HG03460 (cell line): ENCODE data around the gene MYO19.
A peak's percentile ranks its signal among the peaks of the same experiment; 100 is the strongest.
"Not testable (repeated sequence)": the region's sequence is repeated elsewhere in the genome, so short reads cannot be mapped to it uniquely, and the experiment has no call there.

Source experiments
- ATAC-seq: cut with Tn5 transposase; IDR thresholded peaks from one replicate; pipeline ENCODE4 v1.9.1; 2021; ENCODE audit not compliant: unreplicated experiment

Gene MYO19

GRCh38 chr17:36533935-36534839 is 481 bp downstream of the MYO19 start:
- peak; percentile 31 for ATAC-seq

DNA sequence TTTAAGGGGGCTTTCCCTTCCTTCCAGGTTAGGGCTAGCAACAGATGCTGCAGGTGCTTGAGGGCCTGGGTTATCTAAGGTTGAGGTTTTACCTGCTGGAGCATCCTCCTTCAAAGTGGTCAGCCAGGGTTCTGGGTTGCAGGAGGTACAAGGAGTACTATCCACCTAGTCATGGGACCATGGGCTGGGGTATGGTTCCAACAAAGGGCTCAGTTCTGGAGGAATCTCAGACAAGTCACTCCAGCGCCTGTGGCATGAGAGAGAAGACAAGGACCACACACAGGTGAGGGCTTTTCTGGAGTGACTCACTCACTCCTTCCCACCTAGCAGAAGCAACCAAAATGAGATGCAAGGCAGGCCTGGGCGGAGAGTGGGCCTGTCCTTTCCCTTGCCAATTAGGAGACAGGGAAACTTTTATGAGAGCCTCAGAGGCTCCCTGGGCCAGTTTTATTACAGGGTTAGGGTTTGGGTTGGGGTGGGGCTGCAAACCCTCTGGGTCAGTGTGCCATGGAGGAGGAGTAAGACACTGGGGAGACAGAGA is 2.2 kb downstream of the MYO19 start:
- ATAC-seq: no peak

- ATAC-seq: no peak
These were observed 5.5 kb downstream of the MYO19 start for GRCh38 chr17:36529121-36529520.

- ATAC-seq: no peak
These were observed 6.9 kb downstream of the MYO19 start for GRCh38 chr17:36527621-36528250.

- ATAC-seq: no peak
These were observed 8.8 kb downstream of the MYO19 start for GRCh38 chr17:36525888-36526287.

- no peak for ATAC-seq
These were observed 9.6 kb downstream of the MYO19 start for GRCh38 chr17:36525113-36525512.

DNA sequence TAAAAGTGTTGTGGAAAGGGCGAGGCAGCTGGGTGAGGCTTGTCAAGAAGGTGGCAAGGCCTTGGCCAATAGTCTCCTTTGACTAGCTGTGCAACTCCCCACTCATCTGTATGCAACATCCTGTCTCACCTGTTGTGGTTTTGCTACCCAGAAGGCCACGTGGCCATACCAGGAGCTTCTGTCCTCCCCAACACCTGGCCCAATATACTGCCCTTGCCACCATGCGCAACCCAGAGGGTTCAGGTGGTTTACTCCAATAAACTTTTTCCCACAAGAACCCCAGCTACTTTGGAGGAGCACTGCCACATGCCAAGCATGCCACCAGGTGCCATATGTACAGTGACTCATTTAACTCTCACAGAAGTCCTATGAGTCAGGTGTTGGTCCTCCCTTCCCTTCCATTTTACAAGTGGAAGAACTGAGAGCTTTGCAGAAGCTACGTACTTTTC is 10.2 kb downstream of the MYO19 start:
- ATAC-seq: no peak

GRCh38 chr17:36523113-36523512 is 11.6 kb downstream of the MYO19 start:
- ATAC-seq: no peak

- no peak for ATAC-seq
These were observed 18.8 kb downstream of the MYO19 start for GRCh38 chr17:36515837-36516236.

DNA sequence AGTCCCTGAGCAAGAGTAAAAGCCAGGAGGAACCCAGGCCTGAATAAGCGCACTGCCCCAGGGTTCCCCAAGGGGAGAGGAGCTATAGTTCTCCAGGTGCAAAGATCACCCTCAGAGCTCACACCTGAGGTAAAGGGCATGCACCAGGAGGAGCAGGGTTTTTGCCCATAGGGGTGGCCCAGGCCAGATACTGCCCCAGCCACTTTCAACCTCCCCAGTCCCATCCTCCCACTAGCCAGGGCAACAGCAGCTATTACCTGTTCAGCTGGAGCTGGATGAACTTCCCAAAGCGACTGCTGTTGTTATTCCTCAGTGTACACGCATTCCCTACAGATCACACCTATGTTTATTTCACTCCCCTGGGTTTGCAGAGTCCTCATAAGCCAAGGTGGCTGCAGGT is 19.8 kb downstream of the MYO19 start:
- no peak for ATAC-seq

GRCh38 chr17:36512641-36513040 is 22.0 kb downstream of the MYO19 start:
- ATAC-seq: no peak

DNA sequence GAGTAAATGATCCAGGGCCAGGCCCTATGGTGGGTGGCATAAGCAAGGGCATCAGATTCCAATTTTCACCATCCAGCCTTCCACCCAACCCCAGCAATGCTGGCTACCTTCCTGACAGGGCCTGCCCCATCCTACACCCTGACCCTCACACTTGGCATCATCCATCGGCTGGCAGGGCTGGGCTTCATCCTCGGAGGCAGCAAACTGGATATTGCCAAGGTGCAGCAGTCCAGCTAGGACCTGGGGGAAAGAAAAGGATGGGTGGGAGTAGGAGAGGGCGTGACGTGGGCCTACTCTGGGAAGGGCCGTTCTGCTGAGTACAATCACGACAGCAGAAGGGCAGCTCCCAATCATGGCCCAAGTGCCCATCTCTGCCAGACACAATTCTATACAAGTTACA is 23.5 kb downstream of the MYO19 start:
- ATAC-seq: no peak

GRCh38 chr17:36510636-36511035 is 24.0 kb downstream of the MYO19 start:
- ATAC-seq: no peak

DNA sequence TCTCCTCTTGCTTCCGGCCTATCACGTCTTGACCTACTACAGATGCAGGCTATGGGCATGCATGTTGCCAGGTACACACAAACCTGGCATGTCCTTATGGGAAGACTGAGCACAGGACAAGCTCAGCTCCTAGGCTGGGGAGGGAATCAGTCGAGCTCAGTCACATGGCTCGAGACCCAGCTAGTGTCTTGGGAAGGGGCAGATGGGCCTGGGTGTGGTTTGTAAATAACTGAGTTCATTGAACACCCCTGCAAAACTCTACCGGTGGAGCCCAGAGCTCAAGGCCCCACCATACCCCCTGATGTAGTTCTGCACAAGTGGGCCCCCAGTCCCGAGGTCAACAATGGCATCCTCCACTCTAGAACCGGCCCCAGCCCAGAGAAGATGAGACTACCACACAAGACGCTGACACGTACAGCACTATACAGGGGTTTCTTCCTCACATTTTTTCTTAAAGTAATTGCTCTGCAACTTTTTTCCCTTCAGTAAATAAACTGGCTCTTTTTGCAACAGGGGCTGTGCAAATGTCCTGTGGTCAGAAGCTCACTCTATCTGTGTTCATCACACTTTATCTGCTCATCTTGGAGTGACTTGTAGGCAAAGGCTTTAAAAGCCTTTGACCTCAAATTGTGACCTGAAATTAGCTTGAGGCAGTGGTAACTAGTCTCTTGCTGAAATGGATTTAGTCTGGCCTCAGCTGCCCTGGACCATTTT is 25.2 kb downstream of the MYO19 start:
- ATAC-seq: no peak

GRCh38 chr17:36508439-36508838 is 26.2 kb downstream of the MYO19 start:
- ATAC-seq: not testable (repeated sequence)

GRCh38 chr17:36507266-36507665 is 27.4 kb downstream of the MYO19 start:
- ATAC-seq: no peak

- no peak for ATAC-seq
These were observed 27.8 kb downstream of the MYO19 start for GRCh38 chr17:36506831-36507230.

GRCh38 chr17:36506249-36506826 is 28.3 kb downstream of the MYO19 start:
- ATAC-seq: no peak

- ATAC-seq: no peak
These were observed 29.5 kb downstream of the MYO19 start for GRCh38 chr17:36505171-36505570.

DNA sequence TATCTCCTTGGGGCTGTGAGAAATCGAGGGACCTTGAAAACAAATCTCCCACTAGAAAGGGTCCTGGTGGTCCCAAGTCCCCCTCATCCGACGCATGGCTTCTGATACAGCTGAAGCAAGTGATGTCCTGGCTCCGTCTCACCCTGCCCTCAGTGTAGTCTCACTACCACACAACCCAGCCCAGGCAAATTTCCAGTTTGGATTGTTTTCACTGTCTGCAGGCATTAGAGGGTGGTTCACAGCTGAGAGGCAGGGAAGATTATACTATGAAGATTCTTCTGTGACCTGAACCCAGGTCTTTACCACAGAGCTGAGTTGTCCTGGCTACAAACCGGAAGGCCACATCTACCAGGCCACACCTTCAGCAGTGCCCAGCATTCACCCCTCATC is 30.5 kb downstream of the MYO19 start:
- ATAC-seq: no peak
